Measurements from ENCODE around the gene PTGES3.

The PTGES3 gene

DNA sequence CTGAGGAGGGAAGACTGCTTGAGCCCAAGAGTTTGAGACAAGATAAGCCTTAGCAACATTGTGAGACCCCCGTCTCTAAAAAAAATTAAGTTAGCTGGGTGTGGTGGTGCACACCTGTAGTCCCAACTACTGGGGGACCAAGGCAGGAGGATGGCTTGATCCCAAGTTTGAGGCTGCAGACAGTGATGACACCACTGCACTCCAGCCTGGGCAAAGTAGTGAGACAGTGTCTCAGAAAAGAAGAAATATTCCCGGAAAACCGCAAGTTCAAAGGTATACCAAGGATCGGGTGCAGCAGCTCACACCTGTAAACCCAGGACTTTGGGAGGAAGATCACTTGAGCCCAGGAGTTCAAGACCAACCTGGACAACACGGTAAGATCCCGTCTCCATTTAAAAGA is 5.8 kb downstream of the PTGES3 start:
- no peaks in the 10 kb centered on the region for H3K27me3 ChIP-seq (ENCODE audit: control insufficient read depth in 1 of 2, insufficient read depth in 2 of 2, low read length in 2 of 2)
- H3K27ac ChIP-seq (ENCODE audit: low read depth, low read length): no peak overlapping the region
- H3K9ac ChIP-seq (ENCODE audit: low read depth in 1 of 2, low read length in 2 of 2): no peak overlapping the region
- no peak overlapping the region for H3K4me3 ChIP-seq (ENCODE audit: low read depth in 1 of 2, low read length in 2 of 2)
- no peaks in the 10 kb centered on the region for H3K9me3 ChIP-seq (ENCODE audit: control insufficient read depth in 1 of 2, low read length in 2 of 2)
- H3K36me3 ChIP-seq (ENCODE audit: control insufficient read depth in 1 of 2, insufficient read depth in 2 of 2, low read length in 2 of 2): peaks cover 0 to 19% of the 10 kb centered on the region in 2 donors
- H3K4me1 ChIP-seq (ENCODE audit: control insufficient read depth in 1 of 2, insufficient read depth in 2 of 2, low read length in 2 of 2): peaks cover 10 to 25% of the 10 kb centered on the region in 2 donors

DNA sequence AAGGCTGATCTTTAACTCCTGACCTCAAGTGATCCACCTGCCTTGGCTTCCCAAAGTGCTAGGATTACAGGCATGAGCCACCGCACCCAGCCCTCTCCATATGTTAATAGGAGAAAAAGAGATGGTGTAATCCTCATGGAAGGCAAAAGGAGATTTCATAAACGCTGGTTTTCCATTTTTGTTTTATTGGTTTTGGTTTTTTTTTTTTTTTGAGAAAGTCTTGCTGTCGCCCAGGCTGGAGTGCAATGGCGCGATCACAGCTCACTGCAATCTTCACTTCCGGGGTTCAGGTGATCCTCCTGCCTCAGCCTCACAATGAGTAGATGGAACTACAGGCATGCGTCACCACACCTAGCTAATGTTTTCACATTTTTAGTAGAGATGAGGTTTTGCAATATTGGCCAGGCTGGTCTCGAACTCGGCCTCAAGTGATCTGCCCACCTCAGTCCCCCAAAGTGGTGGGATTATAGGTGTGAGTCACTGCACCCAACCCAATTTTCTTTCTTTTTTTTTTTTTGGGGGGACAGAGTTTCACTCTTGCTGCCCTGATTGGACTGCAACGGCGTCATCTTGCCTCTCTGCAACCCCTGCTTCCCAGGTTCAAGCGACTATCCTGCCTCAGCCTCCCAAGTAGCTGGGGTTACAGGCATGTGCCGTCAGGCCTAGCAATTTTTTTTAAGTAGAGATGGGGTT is 8.1 kb downstream of the PTGES3 start:
- H3K27me3 ChIP-seq (ENCODE audit: control insufficient read depth in 1 of 2, insufficient read depth in 2 of 2, low read length in 2 of 2): no peaks in the 10 kb centered on the region
- H3K4me1 ChIP-seq (ENCODE audit: control insufficient read depth in 1 of 2, insufficient read depth in 2 of 2, low read length in 2 of 2): peaks cover 10 to 27% of the 10 kb centered on the region in 2 donors
- no peak overlapping the region for H3K9ac ChIP-seq (ENCODE audit: low read depth in 1 of 2, low read length in 2 of 2)
- H3K27ac ChIP-seq (ENCODE audit: low read depth, low read length): no peak overlapping the region
- H3K4me3 ChIP-seq (ENCODE audit: low read depth in 1 of 2, low read length in 2 of 2): no peak overlapping the region
- H3K36me3 ChIP-seq (ENCODE audit: control insufficient read depth in 1 of 2, insufficient read depth in 2 of 2, low read length in 2 of 2): peaks cover 0 to 19% of the 10 kb centered on the region in 2 donors
- H3K9me3 ChIP-seq (ENCODE audit: control insufficient read depth in 1 of 2, low read length in 2 of 2): no peaks in the 10 kb centered on the region

DNA sequence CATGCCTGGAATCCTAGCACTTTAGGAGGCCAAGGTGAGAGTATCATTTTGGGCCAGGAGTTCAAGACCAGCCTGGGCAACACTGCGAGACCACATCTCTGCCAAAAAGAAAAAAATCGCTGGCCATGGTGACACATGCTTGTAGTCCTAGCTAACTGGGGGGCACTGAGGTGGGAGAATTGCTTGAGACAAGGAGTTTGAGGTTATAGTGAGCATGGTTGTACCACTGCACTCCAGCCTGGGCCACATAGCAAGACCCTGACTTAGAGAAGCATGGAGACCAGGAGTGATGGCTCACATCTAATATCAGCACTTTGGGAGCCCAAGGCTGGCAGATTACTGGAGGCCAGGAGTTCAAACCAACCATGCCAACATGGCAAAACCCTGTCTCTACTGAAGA is 9.2 kb downstream of the PTGES3 start:
- Histone ChIP-seq H3K9me3 (ENCODE audit: control insufficient read depth in 1 of 2, low read length in 2 of 2) (no peaks in the 10 kb centered on the region), H3K27me3 (ENCODE audit: control insufficient read depth in 1 of 2, insufficient read depth in 2 of 2, low read length in 2 of 2) (no peaks in the 10 kb centered on the region), H3K4me1 (ENCODE audit: control insufficient read depth in 1 of 2, insufficient read depth in 2 of 2, low read length in 2 of 2) (peaks cover 10 to 27% of the 10 kb centered on the region in 2 donors), H3K27ac (ENCODE audit: low read depth, low read length) (no peak overlapping the region), H3K36me3 (ENCODE audit: control insufficient read depth in 1 of 2, insufficient read depth in 2 of 2, low read length in 2 of 2) (peaks cover 0 to 22% of the 10 kb centered on the region in 2 donors), H3K9ac (ENCODE audit: low read depth in 1 of 2, low read length in 2 of 2) (no peak overlapping the region), H3K4me3 (ENCODE audit: low read depth in 1 of 2, low read length in 2 of 2) (no peak overlapping the region)

- Histone ChIP-seq H3K9me3 (ENCODE audit: control insufficient read depth in 1 of 2, low read length in 2 of 2) (no peaks in the 10 kb centered on the region), H3K4me3 (ENCODE audit: low read depth in 1 of 2, low read length in 2 of 2) (no peak overlapping the region), H3K27me3 (ENCODE audit: control insufficient read depth in 1 of 2, insufficient read depth in 2 of 2, low read length in 2 of 2) (no peaks in the 10 kb centered on the region), H3K36me3 (ENCODE audit: control insufficient read depth in 1 of 2, insufficient read depth in 2 of 2, low read length in 2 of 2) (peaks cover 0 to 23% of the 10 kb centered on the region in 2 donors), H3K9ac (ENCODE audit: low read depth in 1 of 2, low read length in 2 of 2) (no peak overlapping the region), H3K4me1 (ENCODE audit: control insufficient read depth in 1 of 2, insufficient read depth in 2 of 2, low read length in 2 of 2) (peaks cover 16 to 24% of the 10 kb centered on the region in 2 donors), H3K27ac (ENCODE audit: low read depth, low read length) (no peak overlapping the region)
These were observed 10.4 kb downstream of the PTGES3 start for GRCh38 chr12:56677680-56678079.

- Histone ChIP-seq H3K36me3 (ENCODE audit: control insufficient read depth in 1 of 2, insufficient read depth in 2 of 2, low read length in 2 of 2) (peaks cover 0 to 29% of the 10 kb centered on the region in 2 donors), H3K4me1 (ENCODE audit: control insufficient read depth in 1 of 2, insufficient read depth in 2 of 2, low read length in 2 of 2) (peaks cover 18 to 22% of the 10 kb centered on the region in 2 donors)
These were observed 11.1 kb downstream of the PTGES3 start for GRCh38 chr12:56676851-56677580.

DNA sequence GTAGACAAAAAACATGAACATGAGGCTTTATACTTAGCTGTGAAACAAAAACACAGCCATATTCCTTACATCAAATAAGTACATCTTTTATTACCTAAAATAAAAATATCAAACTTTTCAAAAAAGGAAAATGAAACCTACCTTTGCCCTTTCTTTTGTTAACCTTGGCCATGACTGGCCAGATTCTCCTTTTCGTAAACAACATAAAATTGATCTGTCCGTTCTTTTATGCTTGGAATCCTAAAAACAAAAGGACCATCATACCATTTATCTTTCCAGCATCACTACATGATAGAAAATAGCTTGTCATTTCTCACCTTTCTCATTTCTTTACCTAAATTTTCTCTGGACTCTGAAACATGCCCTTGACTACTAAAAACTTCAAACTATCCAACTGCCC is 16.5 kb downstream of the PTGES3 start:
- no peak overlapping the region for H3K9ac ChIP-seq (ENCODE audit: low read depth in 1 of 2, low read length in 2 of 2)
- H3K9me3 ChIP-seq (ENCODE audit: control insufficient read depth in 1 of 2, low read length in 2 of 2): no peaks in the 10 kb centered on the region
- peaks cover 12 to 22% of the 10 kb centered on the region in 2 donors for H3K4me1 ChIP-seq (ENCODE audit: control insufficient read depth in 1 of 2, insufficient read depth in 2 of 2, low read length in 2 of 2)
- H3K27ac ChIP-seq (ENCODE audit: low read depth, low read length): no peak overlapping the region
- no peaks in the 10 kb centered on the region for H3K27me3 ChIP-seq (ENCODE audit: control insufficient read depth in 1 of 2, insufficient read depth in 2 of 2, low read length in 2 of 2)
- H3K36me3 ChIP-seq (ENCODE audit: control insufficient read depth in 1 of 2, insufficient read depth in 2 of 2, low read length in 2 of 2): peaks cover 16 to 53% of the 10 kb centered on the region in 2 donors
- no peak overlapping the region for H3K4me3 ChIP-seq (ENCODE audit: low read depth in 1 of 2, low read length in 2 of 2)

More at GRCh38 chr12:56676851-56677580, 11.1 kb downstream of the PTGES3 start:
- Histone ChIP-seq H3K27ac (ENCODE audit: low read depth, low read length) (no peak overlapping the region), H3K27me3 (ENCODE audit: control insufficient read depth in 1 of 2, insufficient read depth in 2 of 2, low read length in 2 of 2) (no peaks in the 10 kb centered on the region), H3K4me3 (ENCODE audit: low read depth in 1 of 2, low read length in 2 of 2) (no peak overlapping the region), H3K9ac (ENCODE audit: low read depth in 1 of 2, low read length in 2 of 2) (no peak overlapping the region), H3K9me3 (ENCODE audit: control insufficient read depth in 1 of 2, low read length in 2 of 2) (no peaks in the 10 kb centered on the region)

GRCh38 chr12:56670836-56671235 is 17.2 kb downstream of the PTGES3 start:
- H3K9ac ChIP-seq (ENCODE audit: low read depth in 1 of 2, low read length in 2 of 2): no peak overlapping the region
- no peak overlapping the region for H3K27ac ChIP-seq (ENCODE audit: low read depth, low read length)
- H3K4me1 ChIP-seq (ENCODE audit: control insufficient read depth in 1 of 2, insufficient read depth in 2 of 2, low read length in 2 of 2): peaks cover 12 to 22% of the 10 kb centered on the region in 2 donors
- no peaks in the 10 kb centered on the region for H3K9me3 ChIP-seq (ENCODE audit: control insufficient read depth in 1 of 2, low read length in 2 of 2)
- H3K4me3 ChIP-seq (ENCODE audit: low read depth in 1 of 2, low read length in 2 of 2): no peak overlapping the region
- H3K36me3 ChIP-seq (ENCODE audit: control insufficient read depth in 1 of 2, insufficient read depth in 2 of 2, low read length in 2 of 2): peaks cover 20 to 57% of the 10 kb centered on the region in 2 donors
- no peaks in the 10 kb centered on the region for H3K27me3 ChIP-seq (ENCODE audit: control insufficient read depth in 1 of 2, insufficient read depth in 2 of 2, low read length in 2 of 2)

- peaks cover 10 to 20% of the 10 kb centered on the region in 2 donors for H3K4me1 ChIP-seq (ENCODE audit: control insufficient read depth in 1 of 2, insufficient read depth in 2 of 2, low read length in 2 of 2)
- H3K36me3 ChIP-seq (ENCODE audit: control insufficient read depth in 1 of 2, insufficient read depth in 2 of 2, low read length in 2 of 2): peaks cover 28 to 77% of the 10 kb centered on the region in 2 donors
These were observed 20.0 kb downstream of the PTGES3 start for GRCh38 chr12:56668197-56668457.

DNA sequence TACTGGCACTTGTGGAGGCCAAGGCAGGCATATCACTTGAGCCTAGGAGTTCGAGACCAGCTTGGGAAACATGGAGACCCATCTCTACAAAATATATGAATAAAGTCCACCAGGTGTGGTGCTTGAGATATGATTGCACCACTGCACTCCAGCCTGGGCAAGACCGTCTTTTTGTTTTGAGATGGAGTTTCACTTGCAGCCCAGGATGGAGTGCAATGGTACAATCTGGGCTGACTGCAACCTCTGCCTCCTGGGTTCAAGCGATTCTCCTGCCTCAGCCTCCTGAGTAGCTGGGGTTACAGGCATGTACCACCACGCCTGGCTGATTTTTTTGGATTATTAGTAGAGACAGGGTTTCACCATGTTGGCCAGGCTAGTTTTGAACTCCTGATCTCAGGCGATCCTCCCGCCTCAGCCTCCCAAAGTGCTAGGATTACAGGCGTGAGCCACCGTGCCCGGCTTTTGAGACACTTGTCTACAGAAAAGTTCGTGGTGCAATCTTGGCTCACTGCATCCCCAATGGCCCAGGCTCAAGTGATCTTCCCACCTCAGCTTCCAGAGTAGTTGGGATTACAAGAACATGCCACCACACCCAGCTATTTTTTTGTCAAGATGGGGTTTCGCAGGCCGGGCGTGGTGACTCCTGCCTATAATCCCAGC is 26.0 kb downstream of the PTGES3 start:
- H3K4me1 ChIP-seq (ENCODE audit: control insufficient read depth in 1 of 2, insufficient read depth in 2 of 2, low read length in 2 of 2): no peaks in the 10 kb centered on the region
- H3K36me3 ChIP-seq (ENCODE audit: control insufficient read depth in 1 of 2, insufficient read depth in 2 of 2, low read length in 2 of 2): peaks cover 13 to 42% of the 10 kb centered on the region in 2 donors
- no peak overlapping the region for H3K4me3 ChIP-seq (ENCODE audit: low read depth in 1 of 2, low read length in 2 of 2)
- H3K9ac ChIP-seq (ENCODE audit: low read depth in 1 of 2, low read length in 2 of 2): no peak overlapping the region
- H3K27ac ChIP-seq (ENCODE audit: low read depth, low read length): no peak overlapping the region
- H3K27me3 ChIP-seq (ENCODE audit: control insufficient read depth in 1 of 2, insufficient read depth in 2 of 2, low read length in 2 of 2): no peaks in the 10 kb centered on the region
- H3K9me3 ChIP-seq (ENCODE audit: control insufficient read depth in 1 of 2, low read length in 2 of 2): no peaks in the 10 kb centered on the region

More at GRCh38 chr12:56668197-56668457, 20.0 kb downstream of the PTGES3 start:
- Histone ChIP-seq H3K27me3 (ENCODE audit: control insufficient read depth in 1 of 2, insufficient read depth in 2 of 2, low read length in 2 of 2) (no peaks in the 10 kb centered on the region), H3K9ac (ENCODE audit: low read depth in 1 of 2, low read length in 2 of 2) (no peak overlapping the region), H3K27ac (ENCODE audit: low read depth, low read length) (no peak overlapping the region), H3K4me3 (ENCODE audit: low read depth in 1 of 2, low read length in 2 of 2) (no peak overlapping the region), H3K9me3 (ENCODE audit: control insufficient read depth in 1 of 2, low read length in 2 of 2) (no peaks in the 10 kb centered on the region)

DNA sequence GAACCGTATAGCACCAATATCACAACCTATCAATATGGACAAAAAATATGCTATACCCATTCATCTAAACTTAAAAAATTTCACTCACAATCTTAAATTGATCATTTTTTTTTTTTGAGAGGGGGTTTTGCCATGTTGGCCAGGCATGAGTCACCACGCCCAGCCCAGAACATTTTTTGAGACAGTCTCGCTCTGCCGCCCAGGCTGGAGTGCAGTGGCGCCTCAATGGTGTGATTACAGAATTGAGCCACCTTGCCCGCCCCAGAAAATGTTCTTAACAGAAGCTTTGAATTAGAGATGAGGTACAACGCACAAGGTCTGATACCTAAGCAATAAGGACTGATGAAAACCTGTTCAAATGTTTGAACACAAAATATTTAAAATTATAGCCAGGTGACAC is 26.5 kb downstream of the PTGES3 start:
- no peaks in the 10 kb centered on the region for H3K27me3 ChIP-seq (ENCODE audit: control insufficient read depth in 1 of 2, insufficient read depth in 2 of 2, low read length in 2 of 2)
- H3K9me3 ChIP-seq (ENCODE audit: control insufficient read depth in 1 of 2, low read length in 2 of 2): no peaks in the 10 kb centered on the region
- H3K4me1 ChIP-seq (ENCODE audit: control insufficient read depth in 1 of 2, insufficient read depth in 2 of 2, low read length in 2 of 2): no peaks in the 10 kb centered on the region

More for the DNA sequence above, 26.5 kb downstream of the PTGES3 start:
- Histone ChIP-seq H3K27ac (ENCODE audit: low read depth, low read length) (no peak overlapping the region), H3K36me3 (ENCODE audit: control insufficient read depth in 1 of 2, insufficient read depth in 2 of 2, low read length in 2 of 2) (peaks cover 12 to 37% of the 10 kb centered on the region in 2 donors), H3K9ac (ENCODE audit: low read depth in 1 of 2, low read length in 2 of 2) (no peak overlapping the region), H3K4me3 (ENCODE audit: low read depth in 1 of 2, low read length in 2 of 2) (no peak overlapping the region)
